H1 (cell line): Measurements from ENCODE around the gene KTN1. TPM values are rescaled to one million over a fixed set of nuclear protein-coding genes. Genes with fewer than 3 reads are reported as not detected.

Experiments used
- CTCF ChIA-PET: fragments of 300-600 bp; sonication (Branson Sonifier 250); formaldehyde crosslinking; loops from one replicate; lab custom pipeline; 2021; ENCODE audit not compliant: partially characterized antibody; lab: Charles Lee
- POLR2A ChIA-PET: fragments of 300-600 bp; sonication (Branson Sonifier 250); formaldehyde crosslinking; loops from one replicate; lab custom pipeline; 2021; ENCODE audit warnings: inconsistent platforms; ENCODE audit not compliant: partially characterized antibody; lab: Charles Lee
- DNase-seq, 2 experiments: peaks; one replicate each; pipeline versions ENCODE4 v3.0.0 to v3.0.0-alpha.2; 2010 to 2022; ENCODE audit warnings: low spot score in 2 of 2, low read depth in 1 of 2, mixed read lengths in 1 of 2
- FAIRE-seq: peaks from 2 replicates; lab custom pipeline; 2011; peaks lifted over from hg19 to GRCh38; lab: Jason Lieb, UNC
- H2AFZ ChIP-seq: 2 replicates; pipeline ENCODE4 v1.8.1; 2012; ENCODE audit warnings: low read length, inconsistent platforms
- H2AK5ac ChIP-seq: 2 replicates; pipeline ENCODE4 v1.6.1; 2013; ENCODE audit warnings: low read depth, low read length
- H2BK120ac ChIP-seq: replicated peaks from 2 replicates; pipeline ENCODE3; 2013; ENCODE audit warnings: low read depth, low read length, inconsistent platforms
- H2BK12ac ChIP-seq: 2 replicates; pipeline ENCODE4 v1.6.1; 2013; ENCODE audit warnings: low read depth, low read length
- H2BK15ac ChIP-seq: 2 replicates; pipeline ENCODE4 v1.6.1; 2013; ENCODE audit warnings: low read length
- H2BK20ac ChIP-seq: 2 replicates; pipeline ENCODE4 v1.6.1; 2013; ENCODE audit warnings: low read length
- H2BK5ac ChIP-seq: 2 replicates; pipeline ENCODE4 v1.6.1; 2013; ENCODE audit warnings: low read depth, low read length
- H3K14ac ChIP-seq: 2 replicates; pipeline ENCODE4 v1.6.1; 2013; ENCODE audit warnings: inconsistent platforms; ENCODE audit not compliant: insufficient read length
- H3K18ac ChIP-seq: 2 replicates; pipeline ENCODE4 v1.6.1; 2013; ENCODE audit warnings: low read length; ENCODE audit errors: extremely low read depth
- H3K23ac ChIP-seq: 2 replicates; pipeline ENCODE4 v1.6.1; 2013; ENCODE audit warnings: inconsistent platforms; ENCODE audit not compliant: insufficient read length
- H3K23me2 ChIP-seq: 2 replicates; pipeline ENCODE4 v1.6.1; 2013; ENCODE audit warnings: low read depth, low read length
- H3K27ac ChIP-seq: 2 replicates; pipeline ENCODE4 v1.6.1; 2011; ENCODE audit warnings: low read depth, low read length, inconsistent platforms
- H3K27me3 ChIP-seq, 4 experiments: replicated peaks in 1 of 4; 1 replicate in 1 of 4; 2 replicates in 3 of 4; pipeline versions ENCODE4 v1.6.1 to v1.8.1; 2011 to 2013; ENCODE audit warnings: low read length in 3 of 4, mild to moderate bottlenecking in 3 of 4, inconsistent platforms in 2 of 4, mixed read lengths in 2 of 4, moderate library complexity in 1 of 4; ENCODE audit not compliant: control insufficient read depth in 3 of 4, insufficient read depth in 3 of 4; ENCODE audit errors: extremely low read depth in 1 of 4
- H3K36me3 ChIP-seq, 4 experiments: 2 replicates each; pipeline versions ENCODE4 v1.6.1 to v1.8.1; 2011 to 2013; ENCODE audit warnings: mild to moderate bottlenecking in 4 of 4, low read length in 3 of 4, moderate library complexity in 2 of 4, control low read depth in 1 of 4, inconsistent platforms in 1 of 4; ENCODE audit not compliant: insufficient read depth in 4 of 4, control insufficient read depth in 2 of 4
- H3K4ac ChIP-seq: replicated peaks from 2 replicates; pipeline ENCODE3; 2013; ENCODE audit warnings: low read length, low read depth, mixed read lengths, inconsistent platforms; ENCODE audit not compliant: insufficient read length
- H3K4me1 ChIP-seq, 4 experiments: replicated peaks in 1 of 4; 1 replicate in 1 of 4; 2 replicates in 3 of 4; pipeline versions ENCODE4 v1.6.1 to v1.8.1; 2011 to 2013; ENCODE audit warnings: low read length in 3 of 4, inconsistent platforms in 2 of 4, mixed read lengths in 1 of 4; ENCODE audit not compliant: insufficient read depth in 4 of 4, control insufficient read depth in 3 of 4
- H3K4me2 ChIP-seq, 2 experiments: 2 replicates each; pipeline versions ENCODE4 v1.6.1 to v1.8.1; 2011 to 2013; ENCODE audit warnings: low read depth in 2 of 2, low read length in 2 of 2, control low read depth in 1 of 2, inconsistent platforms in 1 of 2, mild to moderate bottlenecking in 1 of 2; ENCODE audit not compliant: insufficient read depth in 1 of 2
- H3K4me3 ChIP-seq, 4 experiments: fragments of 200-600, 300-600 bp in 1 of 4; sonication (generic), shearing (Covaris generic), sonication (Bioruptor Twin) in 1 of 4; 2 replicates each; pipeline versions ENCODE4 v1.5.1 to v1.8.1; 2011 to 2016; ENCODE audit warnings: low read length in 4 of 4, low read depth in 3 of 4, control low read depth in 2 of 4, inconsistent platforms in 2 of 4, mild to moderate bottlenecking in 2 of 4, mixed read lengths in 1 of 4, moderate library complexity in 1 of 4; ENCODE audit not compliant: insufficient read depth in 2 of 4; ENCODE audit errors: extremely low read depth in 1 of 4
- H3K56ac ChIP-seq: replicated peaks from 2 replicates; pipeline ENCODE3; 2013; ENCODE audit warnings: low read depth, mild to moderate bottlenecking, mixed read lengths, low read length, inconsistent platforms; ENCODE audit not compliant: insufficient read length
- H3K79me1 ChIP-seq: 2 replicates; pipeline ENCODE4 v1.6.1; 2013; ENCODE audit warnings: low read depth, low read length, control low read depth
- H3K79me2 ChIP-seq, 2 experiments: 2 replicates each; pipeline versions ENCODE4 v1.6.1 to v1.8.1; 2012 to 2013; ENCODE audit warnings: low read length in 2 of 2, mild to moderate bottlenecking in 2 of 2, inconsistent platforms in 1 of 2; ENCODE audit not compliant: insufficient read depth in 2 of 2, control insufficient read depth in 1 of 2
- H3K9ac ChIP-seq, 4 experiments: replicated peaks in 1 of 4; 1 replicate in 1 of 4; 2 replicates in 3 of 4; pipeline versions ENCODE4 v1.6.1 to v1.8.1; 2011 to 2013; ENCODE audit warnings: low read depth in 3 of 4, low read length in 3 of 4, control low read depth in 2 of 4, mild to moderate bottlenecking in 2 of 4, moderate library complexity in 2 of 4, inconsistent platforms in 1 of 4; ENCODE audit errors: extremely low read depth in 1 of 4
- H3K9me3 ChIP-seq, 2 experiments: 2 replicates each; pipeline versions ENCODE4 v1.6.1 to v1.8.1; 2012 to 2013; ENCODE audit warnings: mild to moderate bottlenecking in 2 of 2, moderate library complexity in 2 of 2, control low read depth in 1 of 2, inconsistent platforms in 1 of 2, low read depth in 1 of 2, low read length in 1 of 2, mixed read lengths in 1 of 2; ENCODE audit not compliant: insufficient read depth in 2 of 2
- H4K20me1 ChIP-seq, 2 experiments: replicated peaks in 1 of 2; 2 replicates each; pipeline versions ENCODE3 to v1.8.1; 2011 to 2013; ENCODE audit warnings: inconsistent platforms in 2 of 2, low read length in 2 of 2, mild to moderate bottlenecking in 1 of 2; ENCODE audit not compliant: insufficient read depth in 2 of 2, control insufficient read depth in 1 of 2
- H4K5ac ChIP-seq: 2 replicates; pipeline ENCODE4 v1.6.1; 2013; ENCODE audit warnings: low read length, low read depth, mixed read lengths, inconsistent platforms; ENCODE audit not compliant: insufficient read length
- H4K8ac ChIP-seq: 2 replicates; pipeline ENCODE4 v1.8.0; 2013; ENCODE audit warnings: mild to moderate bottlenecking, moderate library complexity, low read length, inconsistent platforms; ENCODE audit not compliant: insufficient read depth; ENCODE audit errors: extremely low read depth
- H4K91ac ChIP-seq: replicated peaks from 2 replicates; pipeline ENCODE3; 2013; ENCODE audit warnings: low read length, mixed read lengths, inconsistent platforms; ENCODE audit not compliant: insufficient read length
- BACH1 ChIP-seq: IDR thresholded peaks from 2 replicates; pipeline ENCODE4 v1.6.1; 2012; ENCODE audit warnings: low read length, improper control_type of control experiment
- CBX8 ChIP-seq: fragments of 300-800, 300-1000 bp; sonication (generic); IDR thresholded peaks from 2 replicates; pipeline ENCODE4 v1.7.1; 2016; ENCODE audit warnings: low read depth, low read length, borderline replicate concordance
- CREB1 ChIP-seq: IDR thresholded peaks from 2 replicates; pipeline ENCODE4 v1.6.1; 2012; ENCODE audit warnings: inconsistent platforms
- MAFK ChIP-seq: IDR thresholded peaks from 2 replicates; pipeline ENCODE4 v1.6.1; 2012; ENCODE audit warnings: low read depth, mild to moderate bottlenecking, improper control_type of control experiment, low read length
- RBBP5 ChIP-seq: IDR thresholded peaks from 2 replicates; pipeline ENCODE4 v1.7.1; 2012; ENCODE audit warnings: low read depth, mild to moderate bottlenecking, inconsistent platforms, low read length, moderate library complexity, borderline replicate concordance
- SIRT6 ChIP-seq: IDR thresholded peaks from one replicate; pipeline ENCODE4 v1.7.1; 2012; ENCODE audit warnings: low read length, inconsistent platforms
- polyA plus RNA-seq, 7 experiments: library from polyadenylated mRNA; depleted of rRNA in 3 of 7; stranded (reverse) in 5 of 7; unstranded in 2 of 7; fragments of >200 nt in 5 of 7; fragments of 200-250 nt in 2 of 7; gene quantifications; 1 replicate in 5 of 7; 2 replicates in 1 of 7; 4 replicates in 1 of 7; pipeline versions ENCODE4 v1.2.1 to v1.2.3, GENCODE V29; 2011 to 2013; ENCODE audit warnings: missing spikeins in 2 of 7, mixed read lengths in 2 of 7
- total RNA-seq: library from RNA; stranded (reverse); fragmentation: NEBNext Ultra II Directional; extraction: Animal tissue kit (Norgen Biotek cat#: 25700); gene quantifications from 2 replicates; pipeline ENCODE4 v1.2.1, GENCODE V29; 2021

KTN1 gene
- total and polyA plus RNA-seq, 2 of the 8 experiments (the other 6 are each of a cell fraction or from before 2014, with no cell fraction given), result 15.4 to 151 TPM

DNA sequence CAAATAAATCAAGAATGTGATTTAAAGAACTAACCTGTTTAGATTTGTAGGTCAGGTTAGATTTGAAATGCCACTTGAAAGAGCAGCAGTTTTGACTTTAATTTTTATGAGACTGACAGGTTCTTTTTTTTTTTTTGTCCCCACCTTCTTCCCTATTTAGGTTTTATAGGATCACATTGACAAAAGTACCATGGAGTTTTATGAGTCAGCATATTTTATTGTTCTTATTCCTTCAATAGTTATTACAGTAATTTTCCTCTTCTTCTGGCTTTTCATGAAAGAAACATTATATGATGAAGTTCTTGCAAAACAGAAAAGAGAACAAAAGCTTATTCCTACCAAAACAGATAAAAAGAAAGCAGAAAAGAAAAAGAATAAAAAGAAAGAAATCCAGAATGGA lies 31.9 kb downstream of the KTN1 start:
- ChIA-PET POLR2A (interaction anchor here (1.8 kb wide), 1 partner anchor 30 kb away, joined by 6 read pairs; no protein-coding TSS in a partner anchor), CTCF (no interaction called here)
- Histone ChIP-seq H3K27me3 (no peaks in the 10 kb centered on the region), H3K79me2 (peaks cover 3 to 72% of the 10 kb centered on the region in 2 experiments), H3K79me1 (no peaks in the 10 kb centered on the region; the same call in 1 of the 2 replicates), H4K8ac (no peak overlapping the region), H3K9ac (no peak overlapping the region), H3K27ac (no peak overlapping the region), H2BK15ac (no peak overlapping the region), H2BK120ac (no peak overlapping the region), H3K36me3 (peaks cover 0 to 12% (median 8%) of the 10 kb centered on the region in 4 experiments; a peak in 4 of 8 replicates), H2BK20ac (no peak overlapping the region), H3K14ac (no peak overlapping the region), H3K4me2 (no peak overlapping the region), H2AK5ac (no peak overlapping the region), H2AFZ (no peak overlapping the region), H4K5ac (no peak overlapping the region), H3K4me3 (no peak overlapping the region), H3K4me1 (peaks cover 0 to 18% (median 3%) of the 10 kb centered on the region in 4 experiments; a peak in 5 of 7 replicates), H3K18ac (no peak overlapping the region), H3K4ac (no peak overlapping the region), H4K20me1 (peaks cover 0 to 4% of the 10 kb centered on the region in 2 experiments), H2BK5ac (no peak overlapping the region), H3K9me3 (no peaks in the 10 kb centered on the region), H3K23ac (no peak overlapping the region), H3K56ac (no peak overlapping the region), H4K91ac (no peak overlapping the region), H2BK12ac (no peak overlapping the region), H3K23me2 (no peaks in the 10 kb centered on the region)
- DNase-seq (no peak), FAIRE-seq (no peak)
- TF ChIP-seq SIRT6 (no peak), MAFK (peak; percentile 43; the same call in 1 of the 2 replicates), RBBP5 (no peak), BACH1 (0 out of 2 replicates have a peak, but pooled peaks have one; percentile 43), CREB1 (no peak), CBX8 (no peak)
